ENCODE results near the gene CREBBP. TPM values are rescaled to one million over a fixed set of nuclear protein-coding genes. Genes with fewer than 3 reads are reported as not detected.

Gene CREBBP
- polyA plus RNA-seq, 1 experiment = 9.8 TPM

DNA sequence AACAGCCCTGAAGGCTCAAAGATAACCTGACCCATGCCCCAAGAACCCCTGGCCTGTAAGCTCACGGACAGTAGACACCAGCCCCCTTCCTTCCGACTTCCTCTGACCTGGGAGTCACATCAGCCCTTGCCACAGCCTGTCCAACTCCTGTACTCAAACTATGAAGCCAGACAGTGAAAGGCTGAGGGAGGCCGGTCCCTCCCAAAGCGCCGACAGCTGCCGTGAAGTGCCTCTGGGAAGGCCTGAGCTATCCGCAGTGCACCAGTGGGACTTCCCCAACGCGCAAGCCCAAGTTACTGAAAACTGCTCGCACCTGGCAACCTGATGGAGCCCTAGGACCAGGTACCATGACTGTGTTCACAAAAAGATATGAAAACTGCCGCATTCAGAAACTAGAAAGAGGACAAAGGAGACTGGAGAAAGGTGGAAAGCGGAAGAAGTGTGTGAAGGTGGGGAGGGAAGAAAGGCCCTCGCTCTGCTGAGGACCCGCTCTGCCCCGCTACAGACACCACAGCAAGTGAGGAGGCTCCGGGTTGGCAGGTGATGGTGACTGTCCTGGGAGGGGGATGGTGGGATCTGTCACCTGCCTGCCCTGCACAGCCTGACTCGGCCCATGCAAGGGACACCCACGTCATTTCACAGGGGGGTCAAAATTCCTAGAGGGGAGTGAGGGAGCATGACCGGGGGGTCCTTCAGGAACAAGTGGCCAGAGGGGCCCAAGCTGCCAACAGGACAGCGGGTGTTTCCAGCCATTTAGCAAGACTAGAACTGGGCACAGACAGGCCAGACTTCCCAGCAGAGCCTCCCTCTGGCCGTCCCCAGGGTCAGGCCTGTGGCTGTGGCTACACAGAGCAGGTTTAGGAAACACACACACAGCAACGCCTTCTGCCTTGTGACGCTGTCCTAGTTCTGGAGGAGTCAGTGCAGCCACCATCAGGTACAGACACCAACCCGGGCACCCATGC, 150.1 kb downstream of the CREBBP start:
- Histone ChIP-seq H3K9me3 (ENCODE audit: control insufficient read depth, insufficient read depth, low read length) (peaks cover 6% of the 10 kb centered on the region; the same call in 1 of the 2 replicates), H3K4me3 (ENCODE audit: low read depth, low read length) (no peak overlapping the region), H3K27me3 (ENCODE audit: control insufficient read depth, insufficient read depth, low read length) (no peaks in the 10 kb centered on the region), H3K27ac (ENCODE audit: low read depth, low read length) (no peak overlapping the region)
- CTCF ChIA-PET = no interaction called here
- TF ChIP-seq, protein P1, sequence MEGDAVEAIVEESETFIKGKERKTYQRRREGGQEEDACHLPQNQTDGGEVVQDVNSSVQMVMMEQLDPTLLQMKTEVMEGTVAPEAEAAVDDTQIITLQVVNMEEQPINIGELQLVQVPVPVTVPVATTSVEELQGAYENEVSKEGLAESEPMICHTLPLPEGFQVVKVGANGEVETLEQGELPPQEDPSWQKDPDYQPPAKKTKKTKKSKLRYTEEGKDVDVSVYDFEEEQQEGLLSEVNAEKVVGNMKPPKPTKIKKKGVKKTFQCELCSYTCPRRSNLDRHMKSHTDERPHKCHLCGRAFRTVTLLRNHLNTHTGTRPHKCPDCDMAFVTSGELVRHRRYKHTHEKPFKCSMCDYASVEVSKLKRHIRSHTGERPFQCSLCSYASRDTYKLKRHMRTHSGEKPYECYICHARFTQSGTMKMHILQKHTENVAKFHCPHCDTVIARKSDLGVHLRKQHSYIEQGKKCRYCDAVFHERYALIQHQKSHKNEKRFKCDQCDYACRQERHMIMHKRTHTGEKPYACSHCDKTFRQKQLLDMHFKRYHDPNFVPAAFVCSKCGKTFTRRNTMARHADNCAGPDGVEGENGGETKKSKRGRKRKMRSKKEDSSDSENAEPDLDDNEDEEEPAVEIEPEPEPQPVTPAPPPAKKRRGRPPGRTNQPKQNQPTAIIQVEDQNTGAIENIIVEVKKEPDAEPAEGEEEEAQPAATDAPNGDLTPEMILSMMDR (IDR thresholded peaks at IDR 0.05; ENCODE audit: low read depth, low read length) = no peak
- POLR2A ChIA-PET = no interaction called here
- DNase-seq (ENCODE audit: low read depth, low spot score) = no peak

DNA sequence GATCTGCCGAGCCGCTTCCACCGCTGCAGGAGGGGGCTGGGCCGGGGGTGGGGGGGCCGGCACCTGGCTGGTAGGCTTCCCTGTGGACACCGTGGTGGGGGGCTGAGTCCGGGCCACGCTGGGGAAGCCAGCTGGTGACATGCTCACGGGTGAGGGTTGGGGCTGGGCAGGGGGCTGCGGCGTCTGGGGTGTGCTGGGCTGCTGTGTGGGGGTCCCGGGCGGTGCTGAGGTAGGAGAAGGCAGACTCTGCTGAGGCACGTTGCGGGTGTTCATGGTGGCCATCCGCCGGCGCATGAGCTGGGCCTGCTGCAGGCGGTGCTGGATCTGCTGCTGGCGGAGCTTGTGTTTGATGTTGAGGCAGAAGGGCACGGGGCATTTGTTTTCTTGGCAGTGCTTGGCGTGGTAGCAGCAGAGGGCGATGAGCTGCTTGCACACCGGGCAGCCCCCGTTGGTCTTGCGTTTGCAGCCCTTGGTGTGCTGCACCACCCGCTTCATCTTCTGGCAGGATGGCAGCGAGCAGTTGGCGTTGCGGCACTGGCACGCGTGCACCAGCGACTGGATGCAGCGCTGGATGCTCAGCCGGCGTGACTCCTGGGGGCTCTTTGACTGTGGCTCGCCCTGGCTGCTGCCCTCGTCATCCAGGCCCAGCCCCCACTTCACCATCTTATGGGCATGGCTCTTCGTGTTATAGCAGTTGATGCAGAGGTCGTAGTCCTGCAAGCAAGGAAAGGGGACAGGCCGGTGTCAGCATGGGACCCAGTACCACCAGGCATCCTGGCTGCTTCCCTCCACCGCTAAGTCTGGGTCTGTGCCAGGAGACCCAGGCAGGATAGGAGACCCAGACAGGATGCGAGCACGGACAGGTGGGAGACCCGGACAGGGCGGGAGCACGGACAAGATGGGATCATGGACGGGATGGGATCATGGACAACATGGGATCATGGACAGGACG, 151.1 kb downstream of the CREBBP start:
- H3K27me3 ChIP-seq (ENCODE audit: control insufficient read depth, insufficient read depth, low read length) = no peaks in the 10 kb centered on the region
- TF ChIP-seq, protein P1 (IDR thresholded peaks at IDR 0.05; ENCODE audit: low read depth, low read length) = no peak
- peaks cover under 1% of the 10 kb centered on the region; the same call in 1 of the 2 replicates for H3K9me3 ChIP-seq (ENCODE audit: control insufficient read depth, insufficient read depth, low read length)
- ChIA-PET POLR2A (interaction anchor here (0.6 kb wide), 1 partner anchor 9 kb away, joined by 3 read pairs; no protein-coding TSS in a partner anchor), CTCF (no interaction called here)
- DNase-seq (ENCODE audit: low read depth, low spot score) = no peak
- no peak overlapping the region for H3K4me3 ChIP-seq (ENCODE audit: low read depth, low read length)
- H3K27ac ChIP-seq (ENCODE audit: low read depth, low read length) = no peak overlapping the region

DNA sequence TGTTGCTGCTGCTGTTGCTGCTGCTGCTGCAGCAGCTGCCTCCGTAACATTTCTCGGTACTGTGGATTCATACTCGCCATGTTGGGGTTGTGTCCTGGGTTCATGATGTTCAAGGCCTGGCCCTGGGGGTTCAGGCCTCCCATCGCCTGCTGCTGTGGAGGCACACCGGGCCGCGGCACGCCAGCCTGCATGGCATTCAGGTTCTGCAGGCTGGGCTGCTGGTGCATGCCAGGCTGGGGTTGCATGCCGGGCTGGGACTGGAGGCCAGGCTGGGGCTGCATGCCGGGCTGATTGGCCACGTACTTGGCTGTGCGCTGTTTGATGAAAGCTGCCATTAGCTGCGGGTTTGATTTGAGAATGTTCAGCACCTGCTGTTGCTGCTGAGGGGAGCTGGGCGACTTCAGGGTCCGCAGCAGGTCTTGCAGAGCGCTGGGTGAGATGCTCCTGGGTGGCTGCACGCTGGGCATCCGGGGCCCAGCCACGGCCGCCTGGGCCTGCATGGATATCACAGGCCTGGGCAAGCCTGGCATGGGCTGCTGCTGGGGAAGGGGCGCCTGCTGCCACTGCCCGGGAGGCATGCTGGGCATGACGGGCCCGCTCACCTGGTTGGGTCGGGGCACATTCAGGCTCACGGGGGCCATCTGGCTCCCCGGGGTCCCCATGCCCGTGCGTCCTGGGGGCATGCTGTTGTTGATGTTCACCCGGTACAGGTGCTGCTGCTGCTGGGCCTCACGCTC, 151.9 kb downstream of the CREBBP start:
- CTCF ChIA-PET = no interaction called here

DNA sequence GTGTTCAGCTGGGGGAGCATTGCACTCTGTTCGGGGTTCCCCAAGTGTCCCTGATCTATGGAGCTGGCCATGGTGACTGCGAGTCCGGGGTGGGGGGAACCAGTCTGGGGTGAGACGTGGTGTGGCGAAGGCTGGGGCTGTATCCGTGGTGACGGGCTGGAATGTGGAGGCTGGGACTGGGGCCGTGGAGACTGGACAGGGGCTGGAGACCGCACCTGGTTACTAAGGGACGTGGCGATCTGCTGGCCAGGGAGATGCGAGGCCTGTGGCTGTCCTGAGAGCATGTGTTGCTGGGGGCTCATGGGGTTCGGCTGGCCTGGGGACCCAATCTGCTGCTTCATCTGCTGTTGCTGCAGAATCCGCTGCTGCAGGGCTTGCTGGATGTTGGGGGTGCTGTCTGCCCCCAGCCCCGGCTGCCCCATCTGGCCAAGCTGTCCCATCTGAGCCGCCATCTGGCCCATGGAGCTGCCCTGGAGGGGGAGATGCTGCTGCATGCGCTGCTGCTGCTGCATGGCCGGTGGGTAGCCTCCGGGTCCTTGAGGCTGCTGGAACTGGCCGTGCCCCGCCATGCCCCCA, 152.6 kb downstream of the CREBBP start:
- Histone ChIP-seq H3K27ac (ENCODE audit: low read depth, low read length) (no peak overlapping the region), H3K27me3 (ENCODE audit: control insufficient read depth, insufficient read depth, low read length) (no peaks in the 10 kb centered on the region), H3K9me3 (ENCODE audit: control insufficient read depth, insufficient read depth, low read length) (no peaks in the 10 kb centered on the region; the same call in 1 of the 2 replicates), H3K4me3 (ENCODE audit: low read depth, low read length) (no peak overlapping the region)
- ChIA-PET CTCF (no interaction called here), POLR2A (no interaction called here)
- TF ChIP-seq, protein P1 (IDR thresholded peaks at IDR 0.05; ENCODE audit: low read depth, low read length) = no peak
- no peak for DNase-seq (ENCODE audit: low read depth, low spot score)

More for the DNA sequence above, 151.9 kb downstream of the CREBBP start:
- H3K4me3 ChIP-seq (ENCODE audit: low read depth, low read length) = no peak overlapping the region
- DNase-seq (ENCODE audit: low read depth, low spot score) = no peak
- TF ChIP-seq, protein P1 (IDR thresholded peaks at IDR 0.05; ENCODE audit: low read depth, low read length) = no peak
- H3K27me3 ChIP-seq (ENCODE audit: control insufficient read depth, insufficient read depth, low read length) = no peaks in the 10 kb centered on the region
- POLR2A ChIA-PET = interaction anchor here (0.6 kb wide), 1 partner anchor 10 kb away, joined by 3 read pairs; no protein-coding TSS in a partner anchor
- no peaks in the 10 kb centered on the region; the same call in 1 of the 2 replicates for H3K9me3 ChIP-seq (ENCODE audit: control insufficient read depth, insufficient read depth, low read length)
- H3K27ac ChIP-seq (ENCODE audit: low read depth, low read length) = no peak overlapping the region
